Left lobe of liver (tissue), 2 donors: ENCODE data around the gene ATP11A. TPM values are rescaled to one million over a fixed set of nuclear protein-coding genes. Genes with fewer than 3 reads are reported as not detected.

Experiments used
- ATAC-seq: fragments of 200-7000 bp; cut with Tn5 transposase; one replicate; pipeline ENCODE4 v1.9.1; 2020; ENCODE audit warnings: mild to moderate bottlenecking, moderate library complexity
- DNase-seq: peaks from one replicate; pipeline ENCODE4 v3.0.0-alpha.2; 2020; ENCODE audit warnings: low spot score
- total RNA-seq: library from RNA; stranded (reverse); gene quantifications from one replicate; pipeline ENCODE4 v1.2.1, GENCODE V29; 2021
- donor health status: DM: no; HTN: no; CAD: no; lungs with moderate emphysema.
- donor health status: DM: no; HTN: yes; CAD: no.

Gene ATP11A
- total RNA-seq, 1 donor from 2014 or later: 36.0 TPM

DNA sequence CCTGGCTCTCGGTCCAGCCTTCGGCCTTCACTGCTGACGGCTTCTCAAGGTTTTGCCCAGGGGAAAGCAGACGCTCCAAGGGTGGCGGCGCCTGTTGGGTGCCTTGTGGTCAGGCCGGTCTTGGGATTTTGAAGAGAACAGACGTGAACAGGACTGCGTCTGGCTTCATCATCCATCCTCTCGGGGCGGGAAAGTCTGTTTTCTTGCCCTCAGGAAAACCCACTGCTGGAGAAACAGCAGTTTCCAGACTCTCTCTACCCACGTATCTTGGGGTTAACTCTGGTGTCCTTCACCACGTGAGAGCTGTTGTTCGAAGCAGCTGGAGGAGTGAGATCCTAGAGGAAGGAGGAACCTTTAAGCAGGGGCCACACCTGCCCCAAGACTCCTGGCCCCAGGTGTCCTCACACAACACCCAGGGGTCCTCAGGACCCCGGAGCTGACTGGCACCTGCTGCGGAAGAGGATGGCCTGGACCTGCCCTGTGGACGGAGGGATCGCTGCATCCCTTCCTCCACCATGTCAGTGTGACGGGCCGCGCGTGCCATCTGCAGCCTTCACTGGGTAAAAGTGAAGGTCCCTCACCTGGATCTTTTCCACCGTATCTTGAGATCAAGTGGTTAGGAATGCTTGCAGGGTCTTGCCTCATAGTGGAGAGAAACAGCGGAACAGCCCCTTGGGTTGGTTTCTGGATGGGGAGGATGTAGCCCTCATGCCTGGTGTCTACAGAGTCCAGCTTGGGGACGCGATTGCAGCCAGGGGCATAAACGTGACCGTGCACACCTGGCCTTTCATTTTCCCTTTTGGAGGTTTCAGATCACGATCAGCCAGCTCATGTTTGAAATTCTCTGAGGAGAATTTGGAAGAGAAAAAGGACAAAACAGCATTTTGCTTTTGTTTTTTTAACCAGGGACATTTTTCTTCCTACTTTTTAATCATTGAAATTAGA lies 209.7 kb downstream of the ATP11A start:
- ATAC-seq: no peak
- no peak for DNase-seq

DNA sequence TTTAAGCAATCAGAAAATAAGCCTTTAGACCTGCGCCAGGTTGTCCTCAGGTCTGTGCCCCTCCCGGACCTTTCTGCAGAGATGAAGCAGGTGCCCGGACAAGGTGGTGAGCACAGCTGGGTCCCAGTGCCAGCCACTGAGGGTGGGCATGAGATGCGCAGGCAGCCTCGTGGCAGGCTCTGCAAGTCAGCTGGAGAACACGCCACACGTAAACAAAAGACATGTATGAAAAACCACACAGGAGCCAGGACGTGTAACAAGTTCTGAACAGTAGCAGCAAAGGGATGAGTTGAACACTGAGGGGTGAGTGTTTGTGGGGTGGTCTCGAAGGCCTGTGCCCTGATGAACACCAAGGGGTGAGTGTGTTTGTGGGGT lies 210.4 kb downstream of the ATP11A start:
- no peak for ATAC-seq

DNA sequence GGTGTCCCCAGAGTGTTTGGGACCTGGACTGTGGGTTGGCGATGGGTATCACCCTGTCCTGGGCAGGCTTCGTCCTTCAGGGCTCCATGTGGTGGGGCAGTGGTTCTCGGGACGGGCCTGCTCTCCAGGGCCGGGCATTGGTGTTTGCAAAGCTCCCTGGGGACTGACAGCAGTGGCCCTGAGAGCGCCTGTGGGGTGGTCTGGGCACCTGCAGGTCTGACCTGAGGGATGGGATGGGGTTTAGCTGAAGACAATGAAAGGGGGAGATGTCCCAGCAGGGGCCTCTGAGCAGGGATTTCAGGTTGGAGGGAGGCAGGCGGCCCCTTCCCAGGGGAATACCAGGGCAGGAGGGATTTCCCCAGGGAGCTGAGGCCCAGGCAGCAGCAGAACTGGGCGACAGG lies 210.9 kb downstream of the ATP11A start:
- DNase-seq: no peak

More for the DNA sequence above, 210.4 kb downstream of the ATP11A start:
- DNase-seq: no peak

DNA sequence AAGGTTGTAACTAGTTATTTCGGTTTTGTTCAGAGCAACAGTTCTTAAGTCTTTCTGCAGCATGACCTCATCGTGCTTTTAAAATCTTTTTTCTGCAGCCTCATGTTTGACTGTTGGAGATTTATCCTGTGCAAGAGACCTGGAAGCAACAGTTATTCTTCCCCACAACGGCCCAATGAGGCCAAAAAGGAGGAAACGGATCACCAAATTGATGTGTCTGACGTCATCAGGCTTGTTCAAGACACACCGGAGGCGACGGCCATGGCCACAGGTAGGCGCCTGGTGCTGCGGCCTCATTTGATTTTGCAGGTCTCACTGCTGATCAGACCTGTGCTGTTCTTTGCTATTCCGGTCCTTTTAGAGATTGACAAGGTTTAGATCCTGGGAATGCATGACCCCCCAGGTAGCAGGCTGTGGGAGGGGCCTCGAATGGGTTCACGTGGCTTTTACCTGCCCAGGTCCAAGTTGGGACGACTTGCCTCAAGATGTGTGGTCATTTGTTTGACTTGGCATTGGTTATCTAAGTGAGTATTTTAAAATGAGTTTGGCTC lies 212.3 kb downstream of the ATP11A start:
- DNase-seq (no peak), ATAC-seq (peak; percentile 26)

More for the DNA sequence above, 210.9 kb downstream of the ATP11A start:
- no peak for ATAC-seq

DNA sequence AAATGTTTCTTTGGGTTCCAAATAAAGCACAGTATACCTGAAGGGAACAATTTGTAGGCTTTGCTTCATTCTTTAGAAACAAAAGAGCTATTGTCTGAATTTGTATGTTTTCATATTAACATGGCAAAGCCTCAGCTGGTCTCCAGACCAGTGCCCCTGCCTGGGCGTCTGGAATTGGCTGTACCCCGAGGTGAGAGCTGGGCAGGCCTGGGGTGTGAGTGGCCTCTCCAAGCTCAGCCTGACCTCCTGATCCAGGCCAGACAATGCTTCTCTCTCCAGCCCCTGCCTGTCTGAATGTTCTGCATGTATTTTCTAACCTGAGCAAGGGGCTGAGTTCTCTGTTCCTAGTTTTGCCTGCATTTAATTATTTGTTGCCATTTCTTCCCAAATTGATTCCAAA lies 212.8 kb downstream of the ATP11A start:
- no peak for DNase-seq
- ATAC-seq: peak; percentile 19

DNA sequence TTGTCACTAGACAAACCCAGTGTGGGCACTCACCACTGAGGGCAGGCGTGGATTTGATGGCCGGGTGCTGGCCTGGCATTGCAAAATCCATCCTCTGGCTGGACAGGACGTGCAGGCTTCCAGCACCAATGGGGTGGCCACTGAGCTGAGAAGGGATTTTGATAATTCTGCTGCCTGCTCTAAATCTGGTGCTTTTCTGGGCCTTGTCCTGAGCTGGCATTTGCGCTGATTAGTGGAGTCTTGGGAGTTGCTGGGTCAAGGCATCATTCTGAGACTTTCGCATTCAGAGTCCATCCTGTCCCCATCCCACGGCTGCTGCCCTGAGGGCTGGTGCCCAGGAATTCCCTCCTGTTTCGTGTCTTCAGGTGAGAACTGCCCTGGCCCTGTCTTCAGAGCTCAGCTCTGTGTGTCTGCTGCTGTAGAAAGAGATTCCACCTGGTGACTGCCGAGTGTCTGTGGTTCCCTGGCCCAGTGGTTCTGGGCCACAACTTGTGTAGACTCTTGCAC lies 213.3 kb downstream of the ATP11A start:
- peak; percentile 29 for ATAC-seq
- no peak for DNase-seq

DNA sequence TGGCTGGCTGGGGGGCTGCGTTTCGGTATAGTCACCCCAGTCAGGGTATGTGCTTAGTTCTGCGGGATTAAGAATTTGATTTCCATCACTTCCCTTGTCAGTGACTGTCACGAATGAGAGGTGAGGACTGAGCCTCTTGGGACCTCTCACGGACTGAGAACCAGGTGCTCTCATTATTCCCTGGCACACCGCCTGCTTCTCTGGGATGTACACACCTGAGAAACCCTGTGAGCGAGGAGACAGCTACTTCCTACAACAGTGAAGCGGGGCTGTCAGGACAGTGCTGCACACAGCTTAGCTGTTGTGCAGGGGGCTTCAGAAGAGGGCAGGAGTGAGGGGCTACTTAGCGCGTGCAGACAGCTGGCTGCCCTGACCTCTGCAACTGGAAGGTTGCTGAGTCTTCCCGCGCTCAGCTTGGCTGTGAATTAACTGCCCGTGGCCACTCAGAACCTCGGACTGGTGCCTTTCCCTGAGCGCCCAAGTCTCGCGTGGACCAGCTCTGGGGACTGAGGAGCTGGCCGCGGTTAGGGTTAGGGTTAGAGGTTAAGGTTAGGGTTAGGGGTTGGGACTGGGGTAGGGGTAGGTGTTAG lies 213.9 kb downstream of the ATP11A start:
- DNase-seq (no peak), ATAC-seq (no peak)

DNA sequence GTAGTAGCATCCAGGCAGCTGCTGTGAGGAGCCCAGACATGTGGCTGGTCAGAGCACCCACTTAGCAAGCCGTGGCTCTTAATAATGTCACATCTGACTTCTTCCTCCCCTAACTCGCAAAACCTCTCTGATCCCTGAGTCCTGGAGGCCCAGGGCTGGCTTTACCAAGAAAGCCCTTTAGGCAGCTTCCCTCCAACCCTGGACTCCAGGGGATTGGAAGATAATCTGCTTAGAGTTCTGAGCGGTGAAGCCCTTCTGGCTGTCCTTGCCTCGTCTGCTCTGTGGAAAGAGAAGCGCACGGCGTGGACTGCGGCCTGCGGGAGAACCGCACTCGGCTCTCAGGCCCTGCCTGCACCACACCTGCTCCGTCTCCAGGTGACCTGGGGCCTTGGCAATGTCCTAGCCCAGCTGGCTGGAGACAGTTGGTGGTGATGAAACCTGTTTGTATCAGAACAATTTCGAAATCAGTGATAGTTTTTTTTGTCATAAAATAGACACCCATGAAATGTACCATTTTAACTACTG lies 214.7 kb downstream of the ATP11A start:
- no peak for DNase-seq
- peak; percentile 41 for ATAC-seq

DNA sequence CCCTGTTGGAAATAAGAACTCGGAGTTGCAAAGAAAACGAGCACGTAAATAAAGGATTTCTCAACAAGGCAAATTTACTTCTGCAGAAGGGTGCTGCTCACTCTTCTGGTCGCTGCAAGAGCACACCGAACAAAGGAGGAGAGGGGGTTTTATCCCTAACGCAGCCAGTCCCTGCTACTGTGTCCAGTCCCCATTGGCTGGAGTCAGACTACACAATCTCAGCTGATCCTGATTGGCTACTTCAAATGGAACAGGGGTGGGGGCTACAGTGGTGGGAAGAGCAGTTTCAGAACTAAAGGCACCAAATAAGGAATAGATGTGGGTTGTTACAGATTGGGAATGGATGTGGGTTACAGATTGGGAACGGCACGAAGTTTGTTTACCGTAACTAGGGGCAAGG lies 215.2 kb downstream of the ATP11A start:
- DNase-seq (no peak), ATAC-seq (no peak)

DNA sequence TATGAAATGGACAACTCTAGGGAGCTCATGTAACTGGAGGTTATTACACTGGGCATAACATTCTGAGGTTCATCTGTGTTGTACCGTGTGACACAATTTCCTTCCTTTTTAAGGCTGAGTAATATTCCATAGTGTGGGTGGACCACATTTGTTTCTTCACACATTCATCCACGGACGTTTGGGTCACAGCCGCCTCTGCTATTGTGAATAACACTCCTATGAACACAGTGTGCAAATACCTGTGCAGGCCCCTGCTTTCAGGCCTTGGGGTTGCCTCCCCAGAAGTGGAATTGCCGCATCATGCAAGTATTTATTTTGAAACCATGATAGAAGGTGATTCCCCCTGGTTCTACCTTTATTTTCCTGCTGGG lies 215.8 kb downstream of the ATP11A start:
- no peak for DNase-seq
- no peak for ATAC-seq

DNA sequence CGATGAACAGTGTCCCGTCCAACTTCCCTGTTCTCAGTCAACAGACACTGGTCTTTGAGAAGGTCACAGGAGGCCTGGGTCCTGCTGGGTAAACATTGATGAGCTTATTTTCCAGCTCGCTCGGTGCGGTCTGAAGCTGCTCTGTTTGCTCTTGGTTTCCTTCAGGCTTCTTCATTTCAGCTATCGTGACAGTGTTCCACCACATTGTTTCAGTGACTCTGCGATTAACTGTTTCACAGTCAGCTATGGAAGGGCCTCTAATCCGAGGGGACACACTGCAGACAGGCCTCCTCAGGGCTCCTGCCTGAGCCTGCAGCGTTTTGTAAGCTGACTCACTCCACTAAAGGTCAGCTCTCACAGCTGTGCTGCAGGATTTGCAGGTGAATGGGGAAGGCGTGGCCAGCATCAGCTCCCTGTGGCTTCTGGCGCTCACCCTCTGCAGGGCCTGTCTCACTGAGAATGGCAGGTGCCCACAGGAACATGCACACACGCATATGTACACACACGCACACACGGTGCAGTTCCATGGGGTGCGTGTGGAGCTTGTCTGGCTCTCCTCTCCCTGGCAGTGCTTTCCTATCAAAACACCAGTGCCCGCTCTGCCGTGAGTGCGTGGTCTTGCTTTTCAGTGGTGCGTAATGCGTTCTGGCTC lies 216.3 kb downstream of the ATP11A start:
- ATAC-seq (no peak), DNase-seq (no peak)

DNA sequence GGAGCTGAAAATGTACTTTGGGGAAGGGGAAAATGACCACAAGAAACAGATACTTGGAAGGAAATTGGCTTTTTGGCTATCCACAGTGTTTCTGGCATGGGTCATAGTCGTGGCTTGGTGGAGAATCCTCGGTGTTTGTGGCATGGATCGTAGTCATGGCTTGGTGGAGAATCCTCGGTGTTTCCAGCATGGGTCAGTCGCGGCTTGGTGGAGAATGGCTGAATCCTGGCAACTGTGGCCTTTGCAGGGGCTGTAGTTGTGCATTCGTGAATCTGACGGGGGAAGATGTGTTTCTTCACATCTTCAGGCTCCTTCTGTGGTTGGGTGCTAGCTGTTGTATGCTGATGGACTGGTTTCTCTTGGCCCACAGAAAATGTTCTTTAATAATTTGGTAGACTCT lies 217.4 kb downstream of the ATP11A start:
- ATAC-seq: no peak
- no peak for DNase-seq

DNA sequence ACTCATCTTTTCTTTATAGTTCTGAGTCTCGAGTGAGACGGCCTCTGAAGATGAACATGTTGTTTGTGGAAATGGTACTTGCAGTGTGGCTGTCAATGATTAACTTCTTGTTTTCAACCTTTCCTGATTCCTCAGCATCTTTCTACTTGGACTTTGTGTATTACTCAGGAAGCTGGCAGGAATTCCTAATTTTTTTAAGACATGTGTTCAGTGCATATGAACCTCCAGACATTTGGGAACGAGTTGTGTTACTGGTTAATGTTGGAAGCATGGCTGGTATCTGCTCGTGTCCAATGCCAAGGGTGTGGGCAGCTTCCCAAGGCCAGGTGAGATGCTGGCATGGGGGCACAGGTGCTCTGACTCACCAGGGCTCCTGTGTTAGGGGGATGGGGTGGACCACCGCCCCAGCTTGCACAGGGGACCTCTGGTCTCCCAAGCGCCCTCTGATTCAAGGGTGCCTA lies 218.1 kb downstream of the ATP11A start:
- no peak for DNase-seq
- ATAC-seq: no peak

DNA sequence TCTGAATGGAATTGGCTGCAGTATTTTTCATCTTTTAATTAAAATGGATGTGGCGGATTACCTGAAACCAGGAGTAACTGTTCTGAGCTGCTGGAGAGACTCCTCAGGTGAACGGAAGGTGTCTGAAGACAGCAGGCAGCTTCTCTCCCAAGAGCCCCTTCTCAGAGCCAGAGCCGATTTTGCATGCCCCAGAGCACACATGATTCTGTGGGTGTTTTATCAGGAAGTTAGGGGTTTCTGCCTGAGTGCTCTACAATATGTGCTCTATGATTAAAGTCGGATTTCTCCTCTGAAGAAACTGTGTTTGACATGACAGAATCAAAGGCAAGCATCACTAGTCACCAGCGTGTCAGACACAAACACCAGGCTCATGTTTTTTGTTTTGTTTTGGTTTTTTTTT lies 218.5 kb downstream of the ATP11A start:
- ATAC-seq: no peak

DNA sequence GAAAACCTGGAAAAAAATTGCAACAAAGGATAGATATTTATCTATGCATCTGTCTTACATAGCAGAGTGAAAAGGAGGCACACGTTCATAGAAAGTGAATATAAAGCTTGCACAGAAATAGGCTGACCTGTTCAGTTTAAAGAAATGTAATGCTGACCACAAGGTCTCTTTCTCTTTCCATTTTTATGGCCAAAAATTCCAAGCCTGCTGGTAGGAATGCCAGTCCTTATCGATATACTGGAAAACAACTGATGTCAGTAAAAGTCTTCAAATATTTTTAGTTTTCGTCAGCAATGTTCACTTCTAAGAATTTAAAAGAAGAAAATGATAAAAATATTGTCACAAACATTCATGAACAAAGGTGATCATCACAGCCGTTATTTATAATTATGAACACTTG lies 220.2 kb downstream of the ATP11A start:
- no peak for DNase-seq
- no peak for ATAC-seq

More for the DNA sequence above, 218.5 kb downstream of the ATP11A start:
- DNase-seq: no peak

DNA sequence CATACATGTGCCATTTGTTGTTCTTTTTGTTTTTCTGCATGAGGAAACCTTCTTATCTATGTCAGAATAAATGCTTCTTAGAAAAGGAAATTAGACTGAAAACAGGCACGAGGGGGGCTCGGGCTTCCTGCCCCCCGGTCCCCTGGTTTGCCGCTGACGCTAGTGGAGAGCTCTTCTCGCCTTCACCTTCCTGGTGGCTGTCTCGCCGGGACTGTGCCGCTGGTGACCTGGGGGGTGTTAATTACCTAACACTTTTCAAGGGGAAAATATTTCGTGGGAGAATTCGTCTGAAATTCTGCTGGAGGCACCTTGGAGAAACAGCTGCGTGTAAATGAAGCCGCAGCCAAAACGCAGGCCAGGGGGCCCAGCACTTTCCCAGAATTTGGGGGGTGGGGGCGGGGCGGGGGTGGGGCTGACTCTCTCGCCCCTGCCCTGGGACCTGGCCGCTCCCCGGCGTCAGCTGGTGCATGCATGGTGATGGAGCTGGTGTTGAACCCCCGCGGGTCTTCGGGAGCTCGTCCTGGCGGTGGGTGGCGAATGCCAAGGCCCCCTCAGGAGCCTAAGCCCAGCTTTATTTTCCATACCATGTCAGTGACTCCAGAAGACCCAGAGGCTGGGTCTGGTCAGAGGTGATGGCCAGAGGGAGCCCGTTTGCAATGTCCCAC lies 220.9 kb downstream of the ATP11A start:
- no peak for DNase-seq
- ATAC-seq: no peak

DNA sequence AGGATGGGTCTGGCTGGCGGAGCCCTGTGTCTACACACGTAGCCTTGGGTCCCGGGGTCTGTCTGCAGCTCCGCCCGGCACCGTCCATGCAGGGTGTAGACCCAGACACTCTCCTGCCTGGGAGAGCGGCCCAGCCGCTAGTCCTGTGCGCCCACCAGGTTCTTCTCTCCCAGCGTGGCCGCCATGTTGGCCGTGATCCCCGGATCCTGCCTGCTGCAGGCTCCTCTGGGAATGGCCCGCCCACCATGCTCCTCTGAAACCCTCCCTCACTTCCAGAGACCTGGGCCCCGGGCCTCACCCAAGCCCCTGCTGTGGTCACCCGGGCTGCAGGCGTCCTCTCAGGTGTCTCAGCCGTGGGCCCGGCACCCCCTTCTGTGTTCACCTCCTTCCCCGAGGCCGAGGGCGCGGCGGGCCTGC lies 221.5 kb downstream of the ATP11A start:
- no peak for ATAC-seq
- no peak for DNase-seq

DNA sequence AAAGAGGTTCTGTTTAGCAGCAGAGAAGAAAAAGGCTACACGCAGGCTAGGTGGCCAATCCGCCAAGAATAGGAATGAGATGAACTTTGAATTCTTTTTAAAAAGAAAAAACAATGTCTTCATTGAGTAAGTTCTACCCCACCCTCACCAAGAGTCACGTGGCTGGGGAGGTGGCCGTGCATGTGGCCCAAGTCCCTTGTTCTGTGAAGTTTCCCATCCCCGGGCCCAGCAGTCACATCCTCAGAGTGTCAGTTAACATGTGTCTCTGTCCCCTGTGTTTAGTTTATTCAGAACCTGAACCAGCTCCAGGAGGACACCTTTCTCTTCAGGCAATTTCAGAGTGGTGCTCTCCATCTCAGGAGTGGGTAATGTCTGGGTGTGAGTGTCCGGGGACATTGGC lies 222.0 kb downstream of the ATP11A start:
- no peak for DNase-seq
- ATAC-seq: no peak

DNA sequence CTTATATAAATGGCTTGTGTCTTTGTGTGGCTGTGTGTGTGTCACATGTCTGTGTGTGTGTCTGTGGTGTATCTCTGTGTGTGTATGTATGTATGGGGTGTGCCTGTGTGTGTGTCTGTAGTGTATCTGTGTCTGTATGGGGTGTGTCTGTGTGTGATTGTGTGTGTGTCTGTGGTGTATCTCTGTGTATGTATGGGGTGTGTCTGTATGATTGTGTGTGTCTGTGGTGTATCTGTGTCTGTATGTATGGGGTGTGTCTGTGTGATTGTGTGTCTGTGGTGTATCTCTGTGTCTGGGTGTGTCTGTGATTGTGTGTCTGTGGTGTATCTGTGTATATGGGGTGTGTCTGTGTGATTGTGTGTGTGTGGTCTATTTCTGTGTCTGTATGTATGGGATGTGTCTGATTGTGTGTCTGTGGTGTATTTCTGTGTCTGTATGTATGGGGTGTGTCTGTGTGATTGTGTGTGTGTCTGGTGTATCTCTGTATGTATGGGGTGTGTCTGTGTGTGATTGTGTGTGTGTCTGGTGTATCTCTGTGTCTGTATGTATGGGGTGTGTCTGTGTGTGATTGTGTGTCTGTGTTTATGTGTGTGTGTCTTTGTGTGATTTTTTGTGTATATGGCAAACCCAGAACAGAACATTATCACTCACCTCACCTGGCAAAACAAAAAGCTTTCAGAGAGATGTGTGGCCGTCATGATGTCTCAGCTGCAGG lies 223.0 kb downstream of the ATP11A start:
- no peak for ATAC-seq
- DNase-seq: no peak

DNA sequence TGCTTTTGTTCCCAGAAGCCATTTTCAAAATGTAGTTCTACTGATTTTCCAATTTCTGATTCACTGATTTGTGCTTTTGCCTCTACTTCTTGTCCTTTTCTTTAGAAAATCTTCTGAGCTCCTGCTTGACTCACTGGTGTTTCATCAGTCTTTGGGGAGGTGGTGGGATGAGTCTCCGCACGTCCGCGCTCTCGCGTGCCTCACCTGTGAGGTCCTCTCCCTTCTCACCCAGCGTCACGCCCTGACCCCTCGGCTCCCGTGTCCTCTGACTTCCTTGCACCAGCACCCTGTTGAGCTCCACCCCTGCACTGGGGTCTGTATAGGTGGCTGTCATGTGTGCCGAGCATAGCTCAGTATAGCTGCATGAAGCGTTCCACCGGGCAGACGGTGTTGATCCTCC lies 226.5 kb downstream of the ATP11A start:
- DNase-seq (no peak), ATAC-seq (no peak)
